GM23338 (cell line): ENCODE measurements around the gene NCKAP5.

ENCODE experiments used
- EZH2 ChIP-seq: fragments of 200-600 bp; sonication (generic); IDR thresholded peaks from one replicate; pipeline ENCODE4 v1.8.0; 2017; ENCODE audit warnings: antibody characterized with exemption, mild to moderate bottlenecking, low read depth; ENCODE audit not compliant: unreplicated experiment
- EZH2phosphoT487 ChIP-seq: fragments of 200-600 bp; sonication (generic); IDR thresholded peaks from one replicate; pipeline ENCODE4 v1.8.1; 2018; ENCODE audit warnings: antibody characterized with exemption; ENCODE audit not compliant: unreplicated experiment
- POLR2AphosphoS5 ChIP-seq: IDR thresholded peaks from 2 replicates; pipeline ENCODE4 v1.6.1; 2016; ENCODE audit warnings: antibody characterized with exemption, low read depth
- TF ChIP-seq, protein P1 (sequence below), 2 experiments: fragments of 200-600 bp in 1 of 2; sonication (generic) in 1 of 2; conservative IDR thresholded peaks; 2 replicates each; pipeline versions ENCODE4 v1.5.1 to v1.6.1; 2016 to 2017; ENCODE audit warnings: antibody characterized with exemption in 2 of 2, low read depth in 2 of 2, mild to moderate bottlenecking in 2 of 2, moderate library complexity in 1 of 2
- TF ChIP-seq, protein P2 (sequence below): IDR thresholded peaks from one replicate; pipeline ENCODE4 v1.6.1; 2018; ENCODE audit warnings: antibody characterized with exemption; ENCODE audit not compliant: unreplicated experiment

DNA sequence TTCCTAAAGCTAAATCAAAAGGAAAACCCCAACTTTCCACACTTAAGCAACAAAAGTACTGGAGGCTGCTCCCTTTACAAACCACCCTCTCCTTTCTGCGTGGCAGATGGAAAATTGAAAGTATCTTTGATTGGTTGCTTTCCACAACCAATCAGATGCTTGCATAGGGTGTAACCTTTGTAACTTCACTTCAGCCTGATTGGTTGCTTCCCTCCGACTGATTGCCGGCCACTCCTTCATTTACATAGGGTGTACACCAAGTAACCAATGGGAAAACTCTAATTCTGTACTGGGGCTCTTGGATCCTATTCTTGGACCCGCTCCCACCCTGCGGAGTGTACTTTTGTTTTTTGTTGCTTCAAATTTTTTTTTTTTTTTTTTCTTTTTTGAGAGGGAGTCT is 297.7 kb downstream of the NCKAP5 start:
- no peak for TF ChIP-seq EZH2phosphoT487
- TF ChIP-seq, protein P1, sequence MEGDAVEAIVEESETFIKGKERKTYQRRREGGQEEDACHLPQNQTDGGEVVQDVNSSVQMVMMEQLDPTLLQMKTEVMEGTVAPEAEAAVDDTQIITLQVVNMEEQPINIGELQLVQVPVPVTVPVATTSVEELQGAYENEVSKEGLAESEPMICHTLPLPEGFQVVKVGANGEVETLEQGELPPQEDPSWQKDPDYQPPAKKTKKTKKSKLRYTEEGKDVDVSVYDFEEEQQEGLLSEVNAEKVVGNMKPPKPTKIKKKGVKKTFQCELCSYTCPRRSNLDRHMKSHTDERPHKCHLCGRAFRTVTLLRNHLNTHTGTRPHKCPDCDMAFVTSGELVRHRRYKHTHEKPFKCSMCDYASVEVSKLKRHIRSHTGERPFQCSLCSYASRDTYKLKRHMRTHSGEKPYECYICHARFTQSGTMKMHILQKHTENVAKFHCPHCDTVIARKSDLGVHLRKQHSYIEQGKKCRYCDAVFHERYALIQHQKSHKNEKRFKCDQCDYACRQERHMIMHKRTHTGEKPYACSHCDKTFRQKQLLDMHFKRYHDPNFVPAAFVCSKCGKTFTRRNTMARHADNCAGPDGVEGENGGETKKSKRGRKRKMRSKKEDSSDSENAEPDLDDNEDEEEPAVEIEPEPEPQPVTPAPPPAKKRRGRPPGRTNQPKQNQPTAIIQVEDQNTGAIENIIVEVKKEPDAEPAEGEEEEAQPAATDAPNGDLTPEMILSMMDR (conservative IDR thresholded peaks at IDR 0.05; ENCODE audit: low read depth in 2 of 2): no peak
- no peak for TF ChIP-seq POLR2AphosphoS5
- no peak for TF ChIP-seq EZH2
- TF ChIP-seq, protein P2, sequence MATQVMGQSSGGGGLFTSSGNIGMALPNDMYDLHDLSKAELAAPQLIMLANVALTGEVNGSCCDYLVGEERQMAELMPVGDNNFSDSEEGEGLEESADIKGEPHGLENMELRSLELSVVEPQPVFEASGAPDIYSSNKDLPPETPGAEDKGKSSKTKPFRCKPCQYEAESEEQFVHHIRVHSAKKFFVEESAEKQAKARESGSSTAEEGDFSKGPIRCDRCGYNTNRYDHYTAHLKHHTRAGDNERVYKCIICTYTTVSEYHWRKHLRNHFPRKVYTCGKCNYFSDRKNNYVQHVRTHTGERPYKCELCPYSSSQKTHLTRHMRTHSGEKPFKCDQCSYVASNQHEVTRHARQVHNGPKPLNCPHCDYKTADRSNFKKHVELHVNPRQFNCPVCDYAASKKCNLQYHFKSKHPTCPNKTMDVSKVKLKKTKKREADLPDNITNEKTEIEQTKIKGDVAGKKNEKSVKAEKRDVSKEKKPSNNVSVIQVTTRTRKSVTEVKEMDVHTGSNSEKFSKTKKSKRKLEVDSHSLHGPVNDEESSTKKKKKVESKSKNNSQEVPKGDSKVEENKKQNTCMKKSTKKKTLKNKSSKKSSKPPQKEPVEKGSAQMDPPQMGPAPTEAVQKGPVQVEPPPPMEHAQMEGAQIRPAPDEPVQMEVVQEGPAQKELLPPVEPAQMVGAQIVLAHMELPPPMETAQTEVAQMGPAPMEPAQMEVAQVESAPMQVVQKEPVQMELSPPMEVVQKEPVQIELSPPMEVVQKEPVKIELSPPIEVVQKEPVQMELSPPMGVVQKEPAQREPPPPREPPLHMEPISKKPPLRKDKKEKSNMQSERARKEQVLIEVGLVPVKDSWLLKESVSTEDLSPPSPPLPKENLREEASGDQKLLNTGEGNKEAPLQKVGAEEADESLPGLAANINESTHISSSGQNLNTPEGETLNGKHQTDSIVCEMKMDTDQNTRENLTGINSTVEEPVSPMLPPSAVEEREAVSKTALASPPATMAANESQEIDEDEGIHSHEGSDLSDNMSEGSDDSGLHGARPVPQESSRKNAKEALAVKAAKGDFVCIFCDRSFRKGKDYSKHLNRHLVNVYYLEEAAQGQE: no peak
